ENCODE measurements around the gene ZNF740.

- TF ChIP-seq CTCF (optimal IDR thresholded peaks at IDR 0.05 in 1 of 3, IDR thresholded peaks at IDR 0.05 in 1 of 3, conservative IDR thresholded peaks at IDR 0.05 in 1 of 3; ENCODE audit: extremely low read depth in 1 of 3, insufficient read depth in 2 of 3, low read length in 3 of 3) (no peak), EZH2 (IDR thresholded peaks at IDR 0.05; ENCODE audit: low read length) (no peak)
Measured at GRCh38 chr12:53199700-53200099, 19.2 kb downstream of the ZNF740 start.
